Fibroblast of pulmonary artery (primary cell): Measurements from ENCODE around the gene EIF2B4.

ENCODE experiments used
- DNase-seq: peaks from one replicate; pipeline ENCODE4 v3.0.0-alpha.2; 2010; ENCODE audit warnings: low read depth
- H3K4me3 ChIP-seq: replicated peaks from 2 replicates; pipeline ENCODE4 v1.5.1; 2011; ENCODE audit warnings: low read depth, mild to moderate bottlenecking, control low read depth, low read length, moderate library complexity
- TF ChIP-seq, protein P1 (sequence below): IDR thresholded peaks from 2 replicates; pipeline ENCODE4 v1.5.1; 2011; ENCODE audit warnings: mild to moderate bottlenecking, control low read depth, low read length, inconsistent platforms; ENCODE audit errors: missing control alignments

The EIF2B4 gene

DNA sequence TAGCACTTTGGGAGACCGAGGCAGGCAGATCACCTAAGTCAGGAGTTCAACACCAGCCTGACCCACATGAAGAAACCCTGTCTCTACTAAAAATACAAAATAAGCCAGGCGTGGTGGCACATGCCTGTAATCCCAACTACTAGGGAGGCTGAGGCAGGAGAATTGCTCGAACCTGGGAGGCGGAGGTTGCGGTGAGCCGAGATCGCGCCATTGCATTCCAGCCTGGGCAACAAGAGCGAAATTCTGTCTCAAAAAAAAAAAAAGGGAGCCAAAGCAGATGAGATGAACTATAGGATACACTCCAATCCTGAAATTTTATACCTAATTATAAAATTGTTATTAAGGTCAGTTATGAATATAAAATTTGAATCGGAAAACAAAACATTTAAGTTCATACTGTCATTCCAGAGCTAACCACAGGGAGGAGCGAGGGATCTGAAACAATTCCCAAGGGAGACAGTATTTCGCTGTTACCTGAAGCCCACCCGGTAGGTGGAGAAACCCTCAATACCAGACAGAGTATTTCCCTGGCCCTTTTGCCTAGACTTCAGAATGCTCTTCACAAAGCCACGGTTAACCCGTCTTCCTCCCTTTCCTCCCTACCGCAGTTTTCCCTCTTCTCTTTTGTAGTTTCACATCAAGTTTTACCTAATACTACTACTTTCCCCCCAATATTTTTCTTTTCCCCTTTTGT is 37.8 kb upstream of the EIF2B4 start:
- peak; percentile 74 for DNase-seq
- H3K4me3 ChIP-seq: peak overlapping the region; percentile 92
- TF ChIP-seq, protein P1, sequence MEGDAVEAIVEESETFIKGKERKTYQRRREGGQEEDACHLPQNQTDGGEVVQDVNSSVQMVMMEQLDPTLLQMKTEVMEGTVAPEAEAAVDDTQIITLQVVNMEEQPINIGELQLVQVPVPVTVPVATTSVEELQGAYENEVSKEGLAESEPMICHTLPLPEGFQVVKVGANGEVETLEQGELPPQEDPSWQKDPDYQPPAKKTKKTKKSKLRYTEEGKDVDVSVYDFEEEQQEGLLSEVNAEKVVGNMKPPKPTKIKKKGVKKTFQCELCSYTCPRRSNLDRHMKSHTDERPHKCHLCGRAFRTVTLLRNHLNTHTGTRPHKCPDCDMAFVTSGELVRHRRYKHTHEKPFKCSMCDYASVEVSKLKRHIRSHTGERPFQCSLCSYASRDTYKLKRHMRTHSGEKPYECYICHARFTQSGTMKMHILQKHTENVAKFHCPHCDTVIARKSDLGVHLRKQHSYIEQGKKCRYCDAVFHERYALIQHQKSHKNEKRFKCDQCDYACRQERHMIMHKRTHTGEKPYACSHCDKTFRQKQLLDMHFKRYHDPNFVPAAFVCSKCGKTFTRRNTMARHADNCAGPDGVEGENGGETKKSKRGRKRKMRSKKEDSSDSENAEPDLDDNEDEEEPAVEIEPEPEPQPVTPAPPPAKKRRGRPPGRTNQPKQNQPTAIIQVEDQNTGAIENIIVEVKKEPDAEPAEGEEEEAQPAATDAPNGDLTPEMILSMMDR: peak; percentile 68

DNA sequence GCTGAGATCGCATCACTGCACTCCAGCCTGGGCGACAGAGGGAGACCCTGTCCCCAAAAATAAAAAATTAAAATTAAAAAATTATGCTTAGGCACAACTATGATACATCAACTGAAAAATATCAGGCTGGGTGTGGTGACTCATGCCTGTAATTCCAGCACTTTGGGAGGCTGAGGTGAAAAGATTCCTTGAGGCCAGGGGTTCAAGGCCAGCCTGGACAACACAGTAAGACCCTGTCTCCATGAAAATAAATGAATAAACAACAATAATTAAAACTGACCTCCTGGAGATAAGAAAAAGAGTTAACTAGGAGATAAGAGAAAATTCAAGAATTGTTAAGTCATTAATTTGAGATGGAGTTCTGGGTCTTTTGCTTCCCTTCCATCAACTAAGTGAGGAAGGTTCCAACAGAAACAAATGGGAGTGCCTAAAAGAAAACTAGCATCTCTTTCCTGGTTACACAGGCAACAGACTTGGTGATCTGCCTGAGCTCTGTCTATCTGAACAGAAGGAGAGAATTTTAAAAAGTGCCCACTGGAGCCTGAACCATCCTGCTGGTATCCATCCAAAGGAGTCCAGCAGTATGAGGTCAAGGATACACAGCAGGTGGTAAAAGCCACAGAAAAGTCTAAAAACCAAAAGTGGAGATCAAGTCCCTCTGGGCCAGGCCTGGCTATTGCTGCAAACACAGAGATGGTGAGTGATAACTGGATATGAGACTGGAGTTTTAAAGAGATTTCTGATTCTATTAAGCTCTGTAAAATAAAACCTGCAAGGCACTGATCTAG is 30.4 kb upstream of the EIF2B4 start:
- TF ChIP-seq, protein P1: no peak
- no peak overlapping the region for H3K4me3 ChIP-seq
- no peak for DNase-seq

DNA sequence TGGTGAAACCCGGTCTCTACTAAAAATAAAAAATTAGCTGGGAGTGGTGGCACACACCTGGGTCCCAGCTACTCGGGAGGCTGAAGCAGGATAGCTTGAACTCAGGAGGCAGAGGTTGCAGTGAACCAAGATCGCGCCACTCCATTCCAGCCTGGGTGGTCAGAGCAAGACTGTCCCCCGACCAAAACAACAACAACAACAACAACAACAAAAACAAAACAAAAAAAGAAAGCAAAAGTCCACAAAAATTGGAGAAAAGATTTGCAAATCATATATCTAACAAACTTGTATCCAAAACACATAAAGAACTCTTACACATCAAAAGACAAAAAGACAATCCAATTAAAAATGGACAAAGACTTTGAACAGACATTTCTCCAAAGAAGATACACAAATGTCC is 28.8 kb upstream of the EIF2B4 start:
- TF ChIP-seq, protein P1: no peak
- H3K4me3 ChIP-seq: no peak overlapping the region
- DNase-seq: no peak

DNA sequence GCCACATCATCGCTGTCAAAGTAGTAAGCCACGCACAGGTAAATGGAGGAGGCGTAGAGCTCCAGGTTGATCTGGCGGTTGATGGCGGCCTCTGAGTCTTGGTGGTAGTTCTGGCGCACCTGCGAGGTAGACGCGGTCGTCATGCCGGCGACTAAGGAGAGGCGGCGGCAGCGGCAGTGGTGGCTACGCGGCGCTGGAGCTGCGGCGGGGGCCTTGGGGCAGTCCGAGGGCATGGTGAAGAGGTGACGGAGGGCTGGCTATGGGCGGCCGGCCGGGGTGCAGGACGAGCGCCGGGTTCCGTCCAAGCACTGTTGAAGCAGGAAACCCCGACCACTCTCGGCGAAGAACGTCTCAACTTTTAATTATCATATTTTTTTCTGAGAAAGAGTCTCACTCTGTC is 23.1 kb upstream of the EIF2B4 start:
- DNase-seq: no peak
- TF ChIP-seq, protein P1: no peak
- no peak overlapping the region for H3K4me3 ChIP-seq

DNA sequence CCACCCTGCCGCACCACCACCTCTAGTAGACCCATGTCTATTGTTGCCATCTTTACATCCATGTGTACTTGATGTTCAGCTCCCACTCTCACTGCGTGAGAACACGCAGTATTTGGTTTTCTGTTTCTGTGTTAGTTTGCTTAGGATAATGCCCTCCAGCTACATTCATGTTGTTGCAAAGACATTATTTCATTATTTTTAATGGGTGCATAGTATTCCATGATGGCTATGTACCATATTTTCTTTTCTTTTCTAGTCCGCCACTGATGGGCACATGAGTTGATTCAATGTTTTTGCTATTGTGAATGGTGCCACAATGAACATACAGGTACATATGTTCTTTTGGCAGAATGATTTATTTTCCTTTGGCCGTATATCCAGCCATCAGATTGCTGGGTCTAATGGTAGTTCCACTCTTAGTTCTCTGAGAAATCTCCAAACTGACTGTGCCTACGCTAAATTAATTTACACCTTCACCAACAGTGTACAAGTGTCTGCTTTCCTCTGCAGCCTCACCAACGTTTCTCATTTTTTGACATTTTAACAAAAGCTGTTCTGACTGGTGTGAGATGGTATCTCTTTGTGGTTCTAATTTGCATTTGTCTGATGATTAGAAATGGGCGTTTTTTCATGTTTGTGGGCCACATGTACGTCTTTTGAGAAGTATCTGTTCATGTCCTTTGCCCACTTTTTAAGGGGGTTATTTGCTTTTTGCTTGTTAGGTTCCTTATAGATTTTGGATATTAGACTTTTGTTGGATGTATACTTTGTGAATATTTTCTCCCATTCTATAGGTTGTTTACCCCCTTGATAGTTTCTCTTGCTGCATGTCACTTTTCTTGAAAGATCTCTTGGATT is 20.9 kb upstream of the EIF2B4 start:
- no peak for DNase-seq
- TF ChIP-seq, protein P1: no peak
- no peak overlapping the region for H3K4me3 ChIP-seq

DNA sequence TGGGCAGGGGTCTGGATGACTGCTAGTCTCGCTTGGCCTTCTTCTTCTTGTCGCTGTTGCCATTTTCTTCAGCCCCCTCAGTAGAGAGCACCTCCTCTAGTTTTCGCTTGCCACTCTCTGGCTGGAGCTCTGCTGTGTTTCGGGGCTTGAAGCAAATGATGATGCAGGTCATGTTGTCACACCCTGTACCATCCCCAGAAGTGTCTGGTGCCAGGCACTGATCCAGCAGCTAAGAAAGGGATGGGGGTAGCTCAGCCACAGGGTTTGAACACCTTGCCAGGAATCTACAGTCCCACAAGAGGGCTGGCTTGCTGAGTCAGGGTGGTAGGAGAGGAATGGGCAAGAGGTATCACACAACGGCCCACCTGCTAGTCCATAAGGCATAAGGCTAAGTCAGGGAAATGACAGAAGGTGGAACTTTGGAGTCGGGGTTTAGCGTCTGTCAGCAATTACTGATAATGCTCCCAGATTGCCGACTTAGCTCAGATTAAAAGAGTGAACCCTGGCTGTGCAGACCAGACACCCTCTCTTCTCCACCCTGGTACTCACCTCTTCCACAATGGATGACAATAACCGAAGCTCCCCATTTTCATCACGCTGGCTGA is 11.5 kb upstream of the EIF2B4 start:
- no peak for DNase-seq
- H3K4me3 ChIP-seq: no peak overlapping the region
- TF ChIP-seq, protein P1: no peak
